GM12878 (cell line): Measurements from ENCODE around the gene ADAMTS6. TPM values are rescaled to one million over a fixed set of nuclear protein-coding genes. Genes with fewer than 3 reads are reported as not detected.

Experiments
- ATAC-seq: fragments of 200-7000 bp; cut with Tn5 transposase; 3 replicates; pipeline ENCODE4 v1.9.1; 2020; ENCODE audit warnings: mild to moderate bottlenecking, moderate library complexity
- BruUV-seq: library from RNA; stranded (reverse); fragments of 400-500 nt; replicated peaks from 2 replicates; lab custom pipeline; 2021; lab: Mats Ljungman, UMichigan
- CTCF ChIA-PET: fragments of 300-600 bp; sonication (Branson Sonifier 250); formaldehyde crosslinking; extraction: SDS; loops from one replicate; lab custom pipeline; 2021; ENCODE audit warnings: inconsistent platforms; lab: Yijun Ruan, JAX
- POLR2A ChIA-PET: fragments of 350-600 bp; formaldehyde crosslinking; extraction: SDS; loops from one replicate; lab custom pipeline; 2021; ENCODE audit warnings: inconsistent platforms; lab: Charles Lee
- RAD21 ChIA-PET: fragments of 300-600 bp; sonication (Branson Sonifier 250); formaldehyde crosslinking; loops from one replicate; lab custom pipeline; 2023; ENCODE audit warnings: antibody characterized with exemption; ENCODE audit not compliant: unreplicated experiment; lab: Charles Lee
- SMC1A ChIA-PET: fragments of 300-600 bp; sonication (Branson Sonifier 250); formaldehyde crosslinking; loops from one replicate; lab custom pipeline; 2023; ENCODE audit not compliant: unreplicated experiment, uncharacterized antibody; lab: Charles Lee
- DNase-seq: peaks from one replicate; pipeline ENCODE4 v3.0.0-alpha.2; 2011; ENCODE audit warnings: low read depth, low spot score
- FAIRE-seq: peaks from 3 replicates; lab custom pipeline; 2011; peaks lifted over from hg19 to GRCh38; lab: Jason Lieb, UNC
- H2AFZ ChIP-seq: 2 replicates; pipeline ENCODE4 v1.6.0; 2011; ENCODE audit warnings: low read depth, low read length, control low read depth; ENCODE audit not compliant: control insufficient read depth
- H3K27ac ChIP-seq: 2 replicates; pipeline ENCODE4 v1.5.1; 2011; ENCODE audit warnings: control low read depth; ENCODE audit not compliant: control insufficient read depth, insufficient read depth
- H3K27me3 ChIP-seq, 2 experiments: replicated peaks in 1 of 2; 2 replicates each; pipeline versions ENCODE4 v1.6.0 to v1.6.1; 2011; ENCODE audit warnings: low read length in 1 of 2; ENCODE audit not compliant: control insufficient read depth in 2 of 2, insufficient read depth in 2 of 2
- H3K36me3 ChIP-seq, 2 experiments: 2 replicates each; pipeline ENCODE4 v1.5.1; 2011; ENCODE audit warnings: low read length in 1 of 2; ENCODE audit not compliant: control insufficient read depth in 2 of 2, insufficient read depth in 2 of 2
- H3K4me1 ChIP-seq: 2 replicates; pipeline ENCODE4 v1.6.1; 2011; ENCODE audit warnings: mild to moderate bottlenecking, low read length, moderate library complexity, mixed read lengths; ENCODE audit not compliant: control insufficient read depth, insufficient read depth
- H3K4me2 ChIP-seq: 2 replicates; pipeline ENCODE4 v1.6.0; 2011; ENCODE audit warnings: control low read depth; ENCODE audit not compliant: control insufficient read depth, insufficient read depth
- H3K4me3 ChIP-seq: fragments of 200-600 bp; sonication (generic); 2 replicates; pipeline ENCODE4 v1.5.1; 2016
- H3K79me2 ChIP-seq: 2 replicates; pipeline ENCODE4 v1.6.0; 2011; ENCODE audit warnings: low read length; ENCODE audit not compliant: control insufficient read depth, insufficient read depth
- H3K9ac ChIP-seq: 2 replicates; pipeline ENCODE4 v1.8.0; 2011; ENCODE audit warnings: low read length, control low read depth, mixed read lengths; ENCODE audit not compliant: control insufficient read depth, insufficient read depth
- H3K9me3 ChIP-seq: replicated peaks from 3 replicates; pipeline ENCODE4 v1.5.1; 2011; ENCODE audit warnings: mild to moderate bottlenecking, low read length; ENCODE audit not compliant: control insufficient read depth, insufficient read depth
- H4K20me1 ChIP-seq: 2 replicates; pipeline ENCODE4 v1.6.0; 2011; ENCODE audit not compliant: control insufficient read depth, insufficient read depth
- ATF7 ChIP-seq: fragments of 450-650 bp; IDR thresholded peaks from 2 replicates; pipeline ENCODE4 v1.6.1; 2016; ENCODE audit warnings: low read depth, mild to moderate bottlenecking
- CBFB ChIP-seq: IDR thresholded peaks from 2 replicates; pipeline ENCODE4 v1.6.1; 2016; ENCODE audit warnings: antibody characterized with exemption, low read depth
- CEBPZ ChIP-seq: fragments of 150-350 bp; IDR thresholded peaks from 2 replicates; pipeline ENCODE4 v1.6.1; 2016; ENCODE audit warnings: low read depth, low read length
- E2F8 ChIP-seq: fragments of 450-650 bp; IDR thresholded peaks from 2 replicates; pipeline ENCODE4 v1.6.1; 2018; ENCODE audit warnings: mild to moderate bottlenecking, low read depth, moderate library complexity; ENCODE audit not compliant: partially characterized antibody
- EGR1 ChIP-seq, 2 experiments: IDR thresholded peaks; 1 replicate in 1 of 2; 2 replicates in 1 of 2; pipeline ENCODE4 v1.6.1; 2011 to 2012; ENCODE audit warnings: low read depth in 2 of 2, low read length in 2 of 2, borderline replicate concordance in 1 of 2, mild to moderate bottlenecking in 1 of 2, moderate library complexity in 1 of 2
- HCFC1 ChIP-seq: fragments of 150-350 bp; IDR thresholded peaks from 2 replicates; pipeline ENCODE4 v1.6.1; 2014; ENCODE audit warnings: low read length
- HDAC6 ChIP-seq: fragments of 200-600 bp; sonication (generic); IDR thresholded peaks from one replicate; pipeline ENCODE4 v1.8.0; 2017; ENCODE audit warnings: antibody characterized with exemption; ENCODE audit not compliant: unreplicated experiment
- IKZF1 ChIP-seq: fragments of 450-650 bp; conservative IDR thresholded peaks from 2 replicates; pipeline ENCODE4 v1.6.1; 2017; ENCODE audit warnings: antibody characterized with exemption, mild to moderate bottlenecking
- IRF4 ChIP-seq: IDR thresholded peaks from 2 replicates; pipeline ENCODE4 v1.6.1; 2011; ENCODE audit warnings: low read depth, low read length
- MTA3 ChIP-seq: IDR thresholded peaks from 2 replicates; pipeline ENCODE4 v1.6.1; 2012; ENCODE audit warnings: low read length, inconsistent platforms, borderline replicate concordance
- REST ChIP-seq: IDR thresholded peaks from 2 replicates; pipeline ENCODE4 v1.6.1; 2012; ENCODE audit warnings: mild to moderate bottlenecking, low read depth, low read length
- ZZZ3 ChIP-seq: IDR thresholded peaks from 2 replicates; pipeline ENCODE4 v1.6.1; 2011; ENCODE audit warnings: low read depth; ENCODE audit not compliant: control insufficient read depth, insufficient read length
- WGBS: methylation state at CpG from one replicate; pipeline ENCODE4 v1.1.6; 2016; ENCODE audit warnings: low lambda C conversion rate; ENCODE audit not compliant: insufficient replicate concordance, insufficient coverage; ENCODE audit errors: missing lambda C conversion rate; 5-methylcytosine and 5-hydroxymethylcytosine counted together
- in situ Hi-C: fragments of 300-500 bp; cut with MboI; formaldehyde crosslinking; loops from 9 replicates; pipeline ENCODE4 v1.14.3; 2018; ENCODE audit warnings: mixed read lengths
- intact Hi-C: fragments of 100-400 bp; cut with micrococcal nuclease; formaldehyde crosslinking; loops from one replicate; pipeline ENCODE4 v1.14.2; 2022; ENCODE audit not compliant: unreplicated experiment
- polyA plus RNA-seq, 11 experiments: library from polyadenylated mRNA; depleted of rRNA in 4 of 11; unstranded in 6 of 11; stranded (reverse) in 5 of 11; fragments of >200 nt; fragmentation: Nextera tagmentation in 4 of 11; fragmentation: Illumina TruSeq in 1 of 11; extraction: Ambion mirVana in 4 of 11; extraction: Trizol in 1 of 11; gene quantifications; 1 replicate in 1 of 11; 2 replicates in 10 of 11; pipeline versions ENCODE4 v1.2.1 to v1.2.3, GENCODE V29; 2011 to 2016; ENCODE audit warnings: inconsistent platforms in 2 of 11, missing spikeins in 2 of 11, low read depth in 1 of 11
- total RNA-seq, 4 experiments: library from RNA; depleted of rRNA in 3 of 4; stranded (reverse); fragments of >200 nt in 3 of 4; fragmentation: Illumina TruSeq in 1 of 4; extraction: Trizol in 1 of 4; gene quantifications; 2 replicates each; pipeline versions ENCODE4 v1.2.1 to v1.2.3, GENCODE V29; 2013 to 2021
- TF ChIP-seq, protein P1 (sequence below): fragments of 450-650 bp; IDR thresholded peaks from 2 replicates; pipeline ENCODE4 v1.6.1; 2017; ENCODE audit warnings: mild to moderate bottlenecking

ADAMTS6 gene
- total and polyA plus RNA-seq, 10 of the 15 experiments (the other 5 are each of a cell fraction or from before 2014, with no cell fraction given) = 1.1 to 12.3 (median 6.5) TPM

DNA sequence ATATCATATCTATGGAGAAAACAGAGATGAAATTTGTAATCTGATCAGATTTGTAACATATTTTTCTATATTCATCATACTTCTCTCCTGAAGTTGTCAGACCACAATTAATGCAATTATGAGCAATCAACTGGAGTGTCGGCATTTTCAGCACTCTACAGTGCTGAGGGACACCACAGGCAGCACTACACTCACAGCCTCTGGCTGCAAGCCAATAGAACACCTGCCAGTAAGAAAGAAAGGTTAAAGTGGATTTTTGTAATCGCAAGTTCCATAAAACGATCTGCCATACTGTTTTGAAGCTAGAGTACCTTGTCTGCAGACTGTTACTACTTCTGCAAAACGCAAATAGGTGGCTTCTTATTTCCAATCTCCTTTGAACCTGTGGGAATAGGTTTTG, 147.6 kb downstream of the ADAMTS6 start:
- SMC1A ChIA-PET = no interaction called here
- RAD21 ChIA-PET = no interaction called here
- no peaks in the 10 kb centered on the region for H3K79me2 ChIP-seq
- intact Hi-C loops = no loop called here
- no peak overlapping the region for H3K27ac ChIP-seq
- in situ Hi-C loops = no loop called here
- H3K4me2 ChIP-seq = no peak overlapping the region
- no peak overlapping the region for H3K4me3 ChIP-seq
- no peak for ATAC-seq
- H3K27me3 ChIP-seq = no peaks in the 10 kb centered on the region
- H4K20me1 ChIP-seq = no peaks in the 10 kb centered on the region
- no peak overlapping the region for H2AFZ ChIP-seq
- WGBS = 40% methylated on average over 4 of the region's 4 CpGs
- peaks cover 2% of the 10 kb centered on the region; the same call in 2 of the 3 replicates for H3K9me3 ChIP-seq
- H3K36me3 ChIP-seq = no peaks in the 10 kb centered on the region
- BruUV-seq = no TSS peak
- POLR2A ChIA-PET = no interaction called here
- DNase-seq = no peak
- H3K9ac ChIP-seq = no peak overlapping the region
- no peak for FAIRE-seq
- CTCF ChIA-PET = no interaction called here
- no peaks in the 10 kb centered on the region for H3K4me1 ChIP-seq
- TF ChIP-seq CBFB (no peak), REST (no peak), EGR1 (IDR thresholded peaks at IDR 0.05; ENCODE audit: borderline replicate concordance in 1 of 2, low read depth in 2 of 2, low read length in 2 of 2) (no peak), MTA3 (no peak), IRF4 (no peak), ATF7 (no peak), IKZF1 (no peak), HCFC1 (no peak), E2F8 (no peak), CEBPZ (no peak), ZZZ3 (no peak), HDAC6 (no peak)
- TF ChIP-seq, protein P1, sequence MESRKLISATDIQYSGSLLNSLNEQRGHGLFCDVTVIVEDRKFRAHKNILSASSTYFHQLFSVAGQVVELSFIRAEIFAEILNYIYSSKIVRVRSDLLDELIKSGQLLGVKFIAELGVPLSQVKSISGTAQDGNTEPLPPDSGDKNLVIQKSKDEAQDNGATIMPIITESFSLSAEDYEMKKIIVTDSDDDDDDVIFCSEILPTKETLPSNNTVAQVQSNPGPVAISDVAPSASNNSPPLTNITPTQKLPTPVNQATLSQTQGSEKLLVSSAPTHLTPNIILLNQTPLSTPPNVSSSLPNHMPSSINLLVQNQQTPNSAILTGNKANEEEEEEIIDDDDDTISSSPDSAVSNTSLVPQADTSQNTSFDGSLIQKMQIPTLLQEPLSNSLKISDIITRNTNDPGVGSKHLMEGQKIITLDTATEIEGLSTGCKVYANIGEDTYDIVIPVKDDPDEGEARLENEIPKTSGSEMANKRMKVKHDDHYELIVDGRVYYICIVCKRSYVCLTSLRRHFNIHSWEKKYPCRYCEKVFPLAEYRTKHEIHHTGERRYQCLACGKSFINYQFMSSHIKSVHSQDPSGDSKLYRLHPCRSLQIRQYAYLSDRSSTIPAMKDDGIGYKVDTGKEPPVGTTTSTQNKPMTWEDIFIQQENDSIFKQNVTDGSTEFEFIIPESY = no peak
